GM21723 (cell line): Measurements from ENCODE around the gene RAB4B.
"Not testable (repeated sequence)": the region's sequence is repeated elsewhere in the genome, so short reads cannot be mapped to it uniquely, and the experiment has no call there.

Experiments used
- ATAC-seq: cut with Tn5 transposase; IDR thresholded peaks from one replicate; pipeline ENCODE4 v1.9.1; 2021; ENCODE audit warnings: mild to moderate bottlenecking, moderate library complexity; ENCODE audit not compliant: unreplicated experiment

Gene RAB4B

DNA sequence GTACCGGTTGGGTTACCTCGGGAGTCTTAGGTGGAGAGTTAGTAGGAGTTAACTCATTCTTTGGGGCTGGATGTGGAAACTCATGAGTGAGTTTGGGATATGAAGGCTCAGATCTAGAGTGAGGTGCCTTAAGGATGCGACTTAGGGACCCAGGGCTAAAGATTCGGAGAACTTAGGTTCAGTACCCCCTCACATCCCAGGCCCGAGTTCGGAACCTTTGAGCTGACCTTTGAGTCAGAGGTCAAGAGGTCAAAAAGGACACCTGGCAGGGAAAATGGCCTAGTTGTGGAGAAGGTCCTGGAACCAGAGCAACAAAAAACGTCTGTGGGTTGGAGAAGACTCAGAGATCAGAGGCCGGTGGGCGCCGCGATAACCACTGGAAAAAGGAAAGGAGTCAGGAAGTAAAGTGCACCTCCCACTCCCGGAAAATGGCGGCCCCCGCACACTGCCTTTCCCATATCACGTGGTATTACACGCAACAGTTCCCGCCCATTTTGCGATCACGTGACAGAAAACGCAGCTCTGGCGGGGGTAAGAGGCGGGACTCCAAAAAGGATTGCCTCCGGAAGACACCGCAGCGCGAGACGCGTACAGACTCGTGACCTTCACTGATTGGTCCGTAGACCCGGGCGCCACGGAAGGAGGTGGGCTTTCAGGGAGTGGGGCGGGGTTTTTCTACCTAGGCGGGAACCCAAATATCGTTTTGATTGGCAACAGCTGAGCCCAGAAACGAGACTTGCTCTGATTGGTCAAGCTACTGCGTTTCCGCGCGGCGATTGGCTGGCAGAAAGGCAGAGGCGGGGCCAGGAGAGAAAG is 27.8 kb upstream of the RAB4B start, which contains the start of gene ACTMAP:
ACTMAP (minus strand) TSS at position 420 of the 816 bp plus-strand sequence. CDS start 674 bp downstream, outside the sequence.
- peak; percentile 76 for ATAC-seq

DNA sequence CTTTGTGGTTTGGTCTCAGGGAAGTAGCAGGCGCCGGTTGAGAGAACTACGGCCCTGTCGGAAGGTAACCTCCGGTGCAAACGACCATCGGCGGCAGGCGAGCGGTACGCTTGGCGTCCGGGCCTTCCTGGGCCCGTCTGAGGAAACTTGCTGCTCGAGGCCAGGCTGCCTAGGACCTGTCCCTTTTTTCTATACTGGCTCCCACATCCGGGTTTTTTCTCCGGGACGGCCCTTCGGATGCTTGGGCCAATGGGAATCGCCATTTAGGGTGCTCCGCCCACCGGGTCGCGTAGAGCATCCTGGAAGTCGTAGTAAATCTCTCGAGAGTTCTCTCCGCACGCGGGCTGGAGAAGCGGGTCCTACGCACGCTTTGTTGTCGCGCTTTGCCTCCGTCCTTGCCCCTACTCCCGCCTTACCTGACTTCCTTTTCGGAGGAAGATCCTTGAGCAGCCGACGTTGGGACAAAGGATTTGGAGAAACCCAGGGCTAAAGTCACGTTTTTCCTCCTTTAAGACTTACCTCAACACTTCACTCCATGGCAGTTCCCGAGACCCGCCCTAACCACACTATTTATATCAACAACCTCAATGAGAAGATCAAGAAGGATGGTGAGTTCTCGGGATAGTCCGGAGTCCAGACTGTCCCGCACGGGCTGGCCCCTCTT is 27.0 kb upstream of the RAB4B start, which contains the start of gene SNRPA:
SNRPA (plus strand) TSS at position 330 of the 664 bp plus-strand sequence; CDS start at position 536, 206 bp downstream.
- ATAC-seq, result peak; percentile 57

DNA sequence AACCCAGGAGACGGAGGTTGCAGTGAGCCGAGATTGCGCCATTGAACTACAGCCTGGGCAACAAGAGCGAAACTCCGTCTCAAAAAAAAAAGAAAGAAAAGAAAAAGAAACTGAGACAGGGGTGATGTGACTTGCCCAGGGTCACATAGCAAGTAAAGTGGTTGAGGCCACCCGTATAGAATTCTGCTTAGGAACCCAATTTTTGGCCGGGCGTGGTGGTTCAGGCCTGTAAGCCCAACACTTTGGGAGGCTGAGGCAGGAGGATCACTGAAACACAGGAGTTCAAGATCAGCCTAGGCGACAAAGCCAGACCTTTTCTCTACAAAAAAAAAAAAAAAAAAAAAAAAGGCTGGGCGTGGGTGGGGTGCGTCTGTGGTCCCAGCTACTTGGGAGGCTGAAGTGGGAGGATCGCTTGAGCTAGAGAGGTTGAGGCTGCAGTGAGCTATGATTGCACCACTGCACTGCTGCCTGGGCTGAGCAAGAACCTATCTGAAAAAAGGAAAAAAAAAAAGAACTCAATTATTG is 25.7 kb upstream of the RAB4B start:
- ATAC-seq, result no peak

DNA sequence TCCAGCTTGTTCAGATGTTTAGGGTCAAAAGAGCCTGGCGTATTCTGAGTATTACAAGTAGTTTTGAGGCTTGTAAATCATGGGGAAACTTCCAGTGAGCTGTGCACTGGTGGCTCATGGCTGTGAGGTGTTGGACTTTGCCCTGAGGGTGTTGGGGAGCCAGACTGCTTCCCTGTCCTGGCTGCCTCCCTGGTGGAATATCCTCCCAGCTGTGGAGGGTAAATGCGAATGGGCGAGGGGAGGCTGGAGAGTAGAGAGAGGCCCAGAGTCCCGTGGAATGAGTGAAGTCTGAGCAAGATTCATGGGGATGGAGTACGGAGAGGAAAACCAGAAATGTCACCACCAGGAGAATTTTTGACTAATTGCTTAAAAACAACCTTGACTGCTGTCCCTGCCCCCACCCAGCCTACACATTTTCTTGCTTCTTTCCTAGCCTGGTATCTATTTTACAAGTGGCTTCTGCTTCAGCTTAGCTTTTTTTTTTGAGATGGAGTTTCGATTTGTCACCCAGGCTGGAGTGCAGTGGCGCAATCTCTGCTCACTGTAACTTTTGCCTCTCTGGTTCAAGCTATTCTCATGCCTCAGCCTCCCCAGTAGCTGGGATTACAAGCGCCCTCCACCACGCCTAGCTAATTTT is 23.3 kb upstream of the RAB4B start:
- ATAC-seq, result no peak

DNA sequence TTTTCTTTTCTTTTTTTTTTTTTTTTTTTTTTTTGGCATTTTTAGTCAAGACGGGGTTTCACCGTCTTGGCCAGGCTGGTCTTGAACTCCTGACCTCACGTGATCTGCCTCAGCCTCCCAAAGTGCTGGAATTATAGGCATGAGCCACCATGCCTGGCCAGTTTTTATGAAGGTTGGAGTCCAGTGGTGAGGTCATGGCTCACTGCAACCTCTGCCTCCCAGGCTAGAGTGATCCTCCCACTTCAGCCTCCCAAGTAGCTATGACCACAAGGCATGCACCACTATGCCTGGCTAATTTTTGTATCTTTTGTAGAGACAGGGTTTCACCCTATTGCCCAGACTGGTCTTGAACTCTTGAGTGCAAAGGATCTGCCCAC is 22.8 kb upstream of the RAB4B start:
- no peak for ATAC-seq

DNA sequence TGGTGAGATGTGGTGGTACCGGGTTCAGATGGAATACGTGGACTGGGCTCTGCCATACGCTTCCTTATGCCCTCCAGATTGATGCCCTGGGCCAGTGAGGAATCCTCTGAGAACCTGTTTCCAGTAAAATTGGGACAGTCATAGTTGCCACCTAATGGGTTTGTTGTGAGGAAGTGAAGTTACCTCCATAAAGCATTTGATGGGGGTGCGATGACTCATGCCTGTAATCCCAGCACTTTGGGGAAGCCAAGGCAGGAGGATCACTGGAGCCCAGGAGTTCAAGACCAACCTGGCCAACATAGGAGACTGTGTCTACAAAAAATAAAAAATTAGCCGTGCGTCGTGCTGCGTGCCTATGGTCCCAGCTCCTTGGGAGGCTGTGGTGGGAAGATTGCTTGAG is 22.3 kb upstream of the RAB4B start:
- ATAC-seq, result no peak

DNA sequence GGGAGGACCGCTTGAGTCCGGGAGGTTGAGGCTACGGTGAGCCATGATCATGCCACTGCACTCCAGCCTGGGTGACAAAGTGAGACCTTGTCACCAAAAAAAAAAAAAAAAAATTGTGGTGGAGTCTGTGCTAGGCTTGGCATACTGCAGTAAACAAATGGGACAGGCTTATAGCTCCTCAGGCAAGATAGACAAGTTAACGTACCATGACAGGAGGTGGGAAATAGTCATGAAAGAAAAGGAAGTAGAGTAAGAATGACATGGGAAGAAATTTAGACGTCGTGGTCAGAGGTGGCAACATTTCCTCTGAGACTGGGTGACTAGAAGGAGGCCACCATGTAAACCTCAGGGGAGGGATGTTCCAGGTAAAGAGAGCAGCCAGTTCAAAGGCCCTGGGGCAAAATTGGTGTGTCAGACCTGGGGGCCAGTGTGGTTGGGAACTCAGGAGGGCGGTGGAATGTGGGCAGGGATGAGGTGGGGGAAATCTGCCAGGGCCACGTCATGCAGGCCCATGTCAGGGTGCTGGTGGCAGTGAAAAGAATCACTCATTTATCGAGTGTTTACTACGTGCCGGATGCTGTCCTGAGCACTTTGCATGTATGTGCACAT is 21.4 kb upstream of the RAB4B start:
- no peak for ATAC-seq

DNA sequence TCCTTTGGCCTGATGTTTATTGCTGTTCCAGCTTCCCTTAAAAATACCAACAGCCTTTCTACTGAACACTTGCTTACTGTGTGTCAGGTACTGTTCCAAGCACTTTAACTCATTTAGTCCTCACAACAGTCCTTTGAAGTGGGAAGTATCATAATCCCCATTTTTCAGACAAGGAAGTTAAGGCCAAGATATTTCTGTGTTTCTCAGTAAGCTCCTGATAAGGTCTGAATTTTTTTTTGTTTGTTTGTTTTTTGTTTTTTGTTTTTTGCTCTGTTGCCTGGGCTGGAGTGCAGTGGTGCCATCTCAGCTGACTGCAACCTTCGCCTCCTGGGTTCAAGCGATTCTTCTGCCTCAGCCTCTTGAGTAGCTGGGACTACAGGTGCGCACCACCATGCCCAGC is 19.6 kb upstream of the RAB4B start:
- no peak for ATAC-seq

DNA sequence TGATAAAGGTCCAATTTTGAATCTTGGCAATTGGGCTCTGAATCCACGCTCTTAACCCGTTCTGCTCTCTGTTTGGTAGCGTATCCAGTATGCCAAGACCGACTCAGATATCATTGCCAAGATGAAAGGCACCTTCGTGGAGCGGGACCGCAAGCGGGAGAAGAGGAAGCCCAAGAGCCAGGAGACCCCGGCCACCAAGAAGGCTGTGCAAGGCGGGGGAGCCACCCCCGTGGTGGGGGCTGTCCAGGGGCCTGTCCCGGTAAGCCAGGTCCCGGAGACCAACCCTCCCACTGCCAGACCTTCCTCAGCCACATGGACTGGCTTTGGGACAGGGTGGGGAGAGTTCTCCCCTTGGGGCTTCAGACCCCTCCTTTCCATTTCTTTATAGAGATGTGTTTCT is 18.7 kb upstream of the RAB4B start:
- no peak for ATAC-seq

DNA sequence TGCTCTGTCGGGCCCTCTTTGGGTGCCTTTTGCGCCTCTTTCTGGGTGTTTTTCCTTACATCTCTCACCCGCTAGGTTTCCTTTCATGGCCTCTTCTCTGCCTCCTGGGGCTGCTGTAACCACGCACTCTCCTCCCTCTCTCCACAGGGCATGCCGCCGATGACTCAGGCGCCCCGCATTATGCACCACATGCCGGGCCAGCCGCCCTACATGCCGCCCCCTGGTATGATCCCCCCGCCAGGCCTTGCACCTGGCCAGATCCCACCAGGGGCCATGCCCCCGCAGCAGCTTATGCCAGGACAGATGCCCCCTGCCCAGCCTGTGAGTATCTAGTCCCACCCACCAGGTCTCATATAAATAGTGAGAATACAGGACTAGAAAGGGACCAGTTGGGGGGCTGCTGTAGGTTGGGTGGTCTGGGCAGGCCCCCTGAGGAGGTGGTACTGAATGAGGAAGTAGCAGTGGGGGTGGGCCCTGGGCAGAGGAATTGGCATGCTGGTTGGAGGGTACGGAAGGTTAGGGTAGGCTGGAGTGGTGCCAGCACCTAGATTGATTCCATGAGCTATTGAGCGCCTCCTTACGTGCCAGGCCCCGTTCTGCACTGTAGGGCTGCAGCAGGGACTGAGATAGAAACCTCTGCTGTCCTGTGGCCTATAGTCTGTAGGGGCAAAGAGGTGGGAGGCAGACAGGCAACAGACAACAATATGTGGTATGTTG is 15.1 kb upstream of the RAB4B start:
- ATAC-seq, result no peak

DNA sequence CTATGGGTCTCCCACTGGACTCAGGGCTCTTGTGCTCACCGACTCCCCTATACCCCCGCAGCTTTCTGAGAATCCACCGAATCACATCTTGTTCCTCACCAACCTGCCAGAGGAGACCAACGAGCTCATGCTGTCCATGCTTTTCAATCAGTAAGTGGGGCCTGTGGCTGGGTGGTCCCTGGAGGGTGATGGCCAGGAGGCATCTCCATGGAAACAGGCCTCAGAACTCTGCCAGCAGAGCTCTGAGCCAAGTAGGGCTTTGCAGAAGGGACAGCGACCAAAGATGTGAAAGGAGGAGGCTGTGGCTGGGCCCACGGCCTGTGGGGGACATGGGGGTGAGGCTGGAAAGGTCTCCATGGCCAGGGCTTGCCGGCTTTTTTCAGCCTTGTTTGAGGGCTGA is 14.5 kb upstream of the RAB4B start:
- ATAC-seq, result no peak

DNA sequence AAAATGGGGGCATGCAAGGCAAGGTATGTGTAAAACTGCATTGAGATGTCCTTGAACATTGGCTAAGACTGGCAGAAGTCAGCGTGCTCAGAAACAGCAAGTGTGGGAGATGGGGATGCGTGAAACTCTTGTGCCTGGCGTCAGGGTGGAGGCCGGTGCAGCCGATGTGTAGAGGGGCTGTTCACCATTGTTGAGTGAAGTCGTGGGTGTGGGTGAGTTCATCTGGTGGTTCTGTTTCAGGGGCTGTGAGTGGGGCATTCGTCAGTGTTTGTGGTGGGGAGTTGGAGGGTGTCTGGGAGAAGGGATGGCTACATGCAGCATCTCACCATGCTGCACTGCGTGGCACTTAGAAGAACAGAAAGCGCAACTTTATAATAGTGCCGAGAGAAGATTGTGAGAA is 14.1 kb upstream of the RAB4B start:
- no peak for ATAC-seq

DNA sequence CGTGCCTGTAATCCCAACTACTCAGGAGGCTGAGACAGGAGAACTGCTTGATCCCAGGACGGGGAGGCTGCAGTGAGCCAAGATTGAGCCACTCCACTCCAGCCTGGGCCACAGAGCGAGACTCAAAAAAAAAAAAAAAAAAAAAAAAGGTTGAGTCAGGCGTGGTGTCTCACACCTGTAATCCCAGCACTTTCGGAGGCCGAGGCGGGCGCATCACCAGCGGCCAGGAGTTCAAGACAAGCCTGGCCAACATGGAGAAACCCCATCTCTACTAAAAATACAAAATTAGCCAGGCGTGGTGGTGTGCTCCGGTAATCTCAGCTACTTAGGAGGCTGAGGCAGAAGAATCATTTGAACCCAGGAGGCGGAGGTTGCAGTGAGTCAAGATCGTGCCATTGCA is 11.7 kb upstream of the RAB4B start:
- not testable (repeated sequence) for ATAC-seq

DNA sequence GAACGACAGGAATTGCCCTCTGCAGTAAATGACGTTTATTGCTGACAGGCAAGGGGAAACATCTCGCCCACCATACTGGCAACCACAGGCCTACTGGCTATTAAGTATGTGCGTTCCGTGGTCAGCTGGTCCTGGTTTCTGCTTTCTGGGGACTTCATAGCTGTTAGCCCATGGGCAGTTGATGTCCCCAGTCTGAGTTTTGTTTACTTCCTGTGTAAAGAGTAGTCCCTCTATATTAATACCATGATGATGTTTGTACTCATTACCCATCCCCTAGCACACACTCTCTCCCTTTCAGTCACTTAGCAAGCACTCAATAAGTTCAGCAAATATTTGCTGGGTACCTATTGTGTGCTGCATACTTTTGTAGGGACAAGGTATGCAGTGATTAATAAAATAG is 9.2 kb upstream of the RAB4B start:
- no peak for ATAC-seq

DNA sequence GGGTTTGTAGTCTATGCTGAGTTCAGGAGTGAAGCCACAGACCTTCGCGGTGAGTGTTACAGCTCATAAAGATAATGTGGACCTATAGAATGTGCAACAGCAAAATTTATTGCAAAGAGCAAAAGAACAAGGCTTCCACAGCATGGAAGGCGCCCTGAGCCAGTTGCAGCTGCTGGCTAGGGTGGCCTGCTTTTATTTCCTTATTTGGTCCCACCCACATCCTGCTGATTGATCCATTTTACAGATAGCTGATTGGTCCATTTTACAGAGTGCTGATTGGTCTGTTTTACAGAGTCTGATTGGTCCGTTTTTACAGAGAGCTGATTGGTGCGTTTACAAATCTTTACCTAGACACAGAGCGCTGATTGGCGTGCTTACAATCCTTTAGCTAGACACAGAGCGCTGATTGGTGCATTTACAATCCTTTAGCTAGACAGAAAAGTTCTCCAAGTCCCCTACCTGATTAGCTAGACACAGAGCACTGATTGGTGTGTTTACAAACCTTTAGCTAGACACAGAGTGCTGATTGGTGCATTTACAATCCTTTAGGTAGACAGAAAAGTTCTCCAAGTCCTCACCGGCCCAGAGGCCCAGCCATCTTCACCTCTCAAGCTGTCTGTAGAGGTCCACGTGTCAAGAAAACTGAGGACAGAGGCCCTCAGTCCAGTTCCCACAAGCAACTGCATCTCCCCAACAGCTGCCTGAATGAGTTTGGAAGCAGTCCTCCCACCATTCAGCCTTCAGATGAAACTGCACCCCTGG is 6.8 kb upstream of the RAB4B start:
- not testable (repeated sequence) for ATAC-seq

DNA sequence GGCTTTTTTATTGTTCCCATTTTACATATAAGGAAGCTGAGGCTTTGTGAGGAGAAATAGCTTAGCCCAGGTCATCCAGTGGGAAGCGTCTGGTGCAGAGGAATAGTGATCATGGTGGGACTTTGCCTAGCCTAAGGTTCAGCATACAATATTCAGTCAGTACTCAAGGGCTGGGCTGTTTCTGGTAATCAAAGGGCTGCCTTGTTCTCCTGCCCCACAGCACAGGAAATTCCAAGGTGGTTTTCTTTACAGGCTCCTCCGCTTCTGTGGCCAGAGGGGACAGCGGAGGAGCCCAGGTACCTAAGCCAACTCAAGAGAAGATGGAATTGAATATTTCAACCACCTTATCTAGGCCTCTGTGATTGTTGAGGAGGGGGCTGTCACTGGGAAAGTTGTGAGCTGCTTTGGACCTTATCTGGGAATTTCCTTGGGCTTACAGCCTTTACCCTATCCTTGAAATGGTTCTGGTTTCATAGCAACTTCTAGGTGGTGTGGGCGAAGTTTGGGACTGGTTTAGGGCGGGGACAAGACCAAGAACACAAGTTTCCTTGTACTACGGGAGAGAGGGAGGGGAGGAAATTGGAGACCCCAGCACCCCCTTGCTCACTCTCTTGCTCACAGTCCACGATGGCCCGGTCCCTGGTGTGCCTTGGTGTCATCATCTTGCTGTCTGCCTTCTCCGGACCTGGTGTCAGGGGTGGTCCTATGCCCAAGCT is 3.0 kb upstream of the RAB4B start, which contains the start of gene MIA:
MIA (plus strand) TSS at position 606 of the 716 bp plus-strand sequence; CDS start at position 628, 22 bp downstream.
- no peak for ATAC-seq

DNA sequence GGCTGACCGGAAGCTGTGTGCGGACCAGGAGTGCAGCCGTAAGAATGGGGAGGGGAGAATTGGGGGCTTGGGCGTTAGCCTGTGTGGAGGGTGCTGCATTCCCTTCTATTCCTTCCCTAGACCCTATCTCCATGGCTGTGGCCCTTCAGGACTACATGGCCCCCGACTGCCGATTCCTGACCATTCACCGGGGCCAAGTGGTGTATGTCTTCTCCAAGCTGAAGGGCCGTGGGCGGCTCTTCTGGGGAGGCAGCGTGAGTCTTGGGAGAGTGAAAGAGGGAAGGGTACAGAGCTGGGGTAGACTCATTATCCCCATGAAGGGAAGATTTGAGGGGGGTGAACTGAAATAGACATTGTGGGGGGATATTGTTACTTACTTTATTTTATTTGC is 2.4 kb upstream of the RAB4B start:
- no peak for ATAC-seq

DNA sequence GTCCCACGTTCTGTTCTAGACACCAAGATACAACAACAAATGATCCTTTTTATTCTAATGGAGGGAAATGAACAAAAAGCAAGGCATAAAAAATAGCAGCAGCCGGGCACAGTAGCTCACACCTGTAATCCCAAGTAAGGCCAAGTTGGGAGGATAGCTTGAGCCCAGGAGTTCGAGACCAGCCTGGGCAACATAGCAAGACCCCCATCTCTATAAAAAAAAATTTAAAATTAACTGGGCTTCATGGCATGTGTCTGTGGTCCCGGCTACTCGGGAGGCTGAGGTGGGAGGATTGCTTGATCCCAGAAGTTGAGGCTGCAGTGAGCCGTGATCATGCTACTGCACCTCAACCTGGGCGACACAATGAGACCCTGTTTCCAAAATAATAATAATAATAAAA is 1.7 kb upstream of the RAB4B start:
- ATAC-seq, result no peak
